WI38 (cell line): Measurements from ENCODE around the gene SNX21.
"Not testable (repeated sequence)": the region's sequence is repeated elsewhere in the genome, so short reads cannot be mapped to it uniquely, and the experiment has no call there.

ENCODE experiments used
- H3K4me3 ChIP-seq: 2 replicates; pipeline ENCODE4 v1.5.1; 2011; ENCODE audit warnings: low read depth, mild to moderate bottlenecking, control low read depth, low read length
- CTCF ChIP-seq: IDR thresholded peaks from 2 replicates; pipeline ENCODE4 v1.5.1; 2012; ENCODE audit warnings: low read depth, mild to moderate bottlenecking, control low read depth, low read length

SNX21 gene

GRCh38 chr20:45826381-45827019 is 7.1 kb upstream of the SNX21 start:
- no peak overlapping the region for H3K4me3 ChIP-seq
- TF ChIP-seq CTCF = no peak

- TF ChIP-seq CTCF = no peak
- no peak within 1 kb of the TSS for H3K4me3 ChIP-seq
These were observed 6.5 kb upstream of the SNX21 start, which contains the start of gene TNNC2 for GRCh38 chr20:45827030-45827652. TSS of gene TNNC2 (minus strand) at chr20:45827312. CDS start at chr20:45827248, 64 bp downstream.

GRCh38 chr20:45827712-45828111 is 5.9 kb upstream of the SNX21 start:
- TF ChIP-seq CTCF = no peak
- no peak overlapping the region for H3K4me3 ChIP-seq

- no peak overlapping the region for H3K4me3 ChIP-seq
- TF ChIP-seq CTCF = no peak
These were observed 5.0 kb upstream of the SNX21 start for GRCh38 chr20:45828589-45828988.

- not testable (repeated sequence) for H3K4me3 ChIP-seq
These were observed 3.9 kb upstream of the SNX21 start for GRCh38 chr20:45829673-45830106.

GRCh38 chr20:45832619-45833018 is 980 bp upstream of the SNX21 start:
- H3K4me3 ChIP-seq = no peak overlapping the region
- TF ChIP-seq CTCF = no peak

- TF ChIP-seq CTCF = no peak
- peak overlapping the region; percentile 72 for H3K4me3 ChIP-seq
These were observed 541 bp downstream of the SNX21 start for GRCh38 chr20:45833883-45834796.
